DND-41 (cell line): ENCODE measurements around the gene ANAPC4.

Experiments
- ATAC-seq: fragments of 200-7000 bp; cut with Tn5 transposase; 3 replicates; pipeline ENCODE4 v1.9.1; 2021; ENCODE audit warnings: low read depth; ENCODE audit not compliant: insufficient read depth
- DNase-seq: peaks from one replicate; pipeline ENCODE4 v3.0.0-alpha.2; 2020
- H2AFZ ChIP-seq: 2 replicates; pipeline ENCODE4 v1.6.0; 2012; ENCODE audit warnings: low read depth, low read length
- H3K27ac ChIP-seq: 2 replicates; pipeline ENCODE4 v1.5.1; 2012; ENCODE audit warnings: low read length, inconsistent platforms
- H3K27me3 ChIP-seq: fragments of 200-600 bp; sonication (generic); 2 replicates; pipeline ENCODE4 v1.6.0; 2012; ENCODE audit warnings: low read length, mild to moderate bottlenecking, inconsistent platforms; ENCODE audit not compliant: insufficient read depth, poor library complexity
- H3K36me3 ChIP-seq: 2 replicates; pipeline ENCODE4 v1.5.1; 2012; ENCODE audit warnings: low read length, inconsistent platforms; ENCODE audit not compliant: insufficient read depth
- H3K4me1 ChIP-seq: 2 replicates; pipeline ENCODE4 v1.5.1; 2012; ENCODE audit warnings: mild to moderate bottlenecking, low read length; ENCODE audit not compliant: insufficient read depth
- H3K4me2 ChIP-seq: 2 replicates; pipeline ENCODE4 v1.6.0; 2012; ENCODE audit warnings: mild to moderate bottlenecking, moderate library complexity, low read length, inconsistent platforms; ENCODE audit not compliant: insufficient read depth
- H3K4me3 ChIP-seq, 2 experiments: fragments of 200-600 bp in 1 of 2; shearing (Covaris generic) in 1 of 2; 2 replicates each; pipeline ENCODE4 v1.5.1; 2012 to 2016; ENCODE audit warnings: inconsistent platforms in 2 of 2, low read length in 2 of 2, mild to moderate bottlenecking in 2 of 2, low read depth in 1 of 2, moderate library complexity in 1 of 2
- H3K79me2 ChIP-seq: 2 replicates; pipeline ENCODE4 v1.6.0; 2012; ENCODE audit warnings: low read length, inconsistent platforms; ENCODE audit not compliant: insufficient read depth
- H3K9ac ChIP-seq: 2 replicates; pipeline ENCODE4 v1.6.0; 2012; ENCODE audit warnings: low read depth, mild to moderate bottlenecking, inconsistent platforms, low read length, moderate library complexity
- H3K9me3 ChIP-seq: 2 replicates; pipeline ENCODE4 v1.5.1; 2012; ENCODE audit warnings: low read length, moderate library complexity, mild to moderate bottlenecking, inconsistent platforms; ENCODE audit not compliant: insufficient read depth, severe bottlenecking
- H4K20me1 ChIP-seq: 2 replicates; pipeline ENCODE4 v1.6.0; 2012; ENCODE audit warnings: low read length; ENCODE audit not compliant: insufficient read depth
- EZH2 ChIP-seq: IDR thresholded peaks from 3 replicates; pipeline ENCODE4 v1.6.1; 2012; ENCODE audit warnings: borderline replicate concordance, low read depth, mild to moderate bottlenecking, moderate library complexity, low read length, inconsistent platforms; ENCODE audit not compliant: severe bottlenecking
- TF ChIP-seq, protein P1 (sequence below): IDR thresholded peaks from 2 replicates; pipeline ENCODE4 v1.5.1; 2012; ENCODE audit warnings: borderline replicate concordance, low read length, moderate library complexity, mild to moderate bottlenecking; ENCODE audit not compliant: poor library complexity, severe bottlenecking; ENCODE audit errors: extremely low read depth

ANAPC4 gene

DNA sequence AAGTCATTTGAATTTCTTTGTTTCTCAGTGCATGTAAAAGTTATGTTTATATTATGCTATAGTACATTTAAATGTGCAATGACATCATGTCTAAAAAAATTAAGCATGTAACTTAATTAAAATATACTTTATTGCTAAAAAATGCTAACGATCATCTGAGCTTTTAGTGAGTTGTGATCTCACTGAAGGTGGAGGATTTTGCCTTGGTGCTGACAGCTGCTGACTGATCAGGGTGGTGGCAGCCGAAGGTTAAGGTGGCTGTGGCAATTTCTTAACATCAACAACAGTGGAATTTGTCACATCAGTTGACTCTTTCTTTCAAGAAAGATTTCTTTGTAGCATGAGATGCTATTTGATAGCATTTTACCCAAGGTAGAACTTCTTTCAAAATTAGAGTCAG is 6.6 kb downstream of the ANAPC4 start:
- Histone ChIP-seq H3K79me2 (peaks cover 26% of the 10 kb centered on the region), H3K27me3 (no peaks in the 10 kb centered on the region), H3K9ac (no peak overlapping the region), H3K4me2 (no peak overlapping the region), H3K4me1 (peaks cover 11% of the 10 kb centered on the region), H3K9me3 (no peaks in the 10 kb centered on the region), H3K27ac (no peak overlapping the region), H3K4me3 (no peak overlapping the region), H3K36me3 (peaks cover 82% of the 10 kb centered on the region), H2AFZ (no peak overlapping the region), H4K20me1 (no peaks in the 10 kb centered on the region; the same call in none of the 2 replicates)
- no peak for ATAC-seq
- no peak for DNase-seq
- TF ChIP-seq EZH2, result no peak
- TF ChIP-seq, protein P1, sequence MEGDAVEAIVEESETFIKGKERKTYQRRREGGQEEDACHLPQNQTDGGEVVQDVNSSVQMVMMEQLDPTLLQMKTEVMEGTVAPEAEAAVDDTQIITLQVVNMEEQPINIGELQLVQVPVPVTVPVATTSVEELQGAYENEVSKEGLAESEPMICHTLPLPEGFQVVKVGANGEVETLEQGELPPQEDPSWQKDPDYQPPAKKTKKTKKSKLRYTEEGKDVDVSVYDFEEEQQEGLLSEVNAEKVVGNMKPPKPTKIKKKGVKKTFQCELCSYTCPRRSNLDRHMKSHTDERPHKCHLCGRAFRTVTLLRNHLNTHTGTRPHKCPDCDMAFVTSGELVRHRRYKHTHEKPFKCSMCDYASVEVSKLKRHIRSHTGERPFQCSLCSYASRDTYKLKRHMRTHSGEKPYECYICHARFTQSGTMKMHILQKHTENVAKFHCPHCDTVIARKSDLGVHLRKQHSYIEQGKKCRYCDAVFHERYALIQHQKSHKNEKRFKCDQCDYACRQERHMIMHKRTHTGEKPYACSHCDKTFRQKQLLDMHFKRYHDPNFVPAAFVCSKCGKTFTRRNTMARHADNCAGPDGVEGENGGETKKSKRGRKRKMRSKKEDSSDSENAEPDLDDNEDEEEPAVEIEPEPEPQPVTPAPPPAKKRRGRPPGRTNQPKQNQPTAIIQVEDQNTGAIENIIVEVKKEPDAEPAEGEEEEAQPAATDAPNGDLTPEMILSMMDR, result no peak

DNA sequence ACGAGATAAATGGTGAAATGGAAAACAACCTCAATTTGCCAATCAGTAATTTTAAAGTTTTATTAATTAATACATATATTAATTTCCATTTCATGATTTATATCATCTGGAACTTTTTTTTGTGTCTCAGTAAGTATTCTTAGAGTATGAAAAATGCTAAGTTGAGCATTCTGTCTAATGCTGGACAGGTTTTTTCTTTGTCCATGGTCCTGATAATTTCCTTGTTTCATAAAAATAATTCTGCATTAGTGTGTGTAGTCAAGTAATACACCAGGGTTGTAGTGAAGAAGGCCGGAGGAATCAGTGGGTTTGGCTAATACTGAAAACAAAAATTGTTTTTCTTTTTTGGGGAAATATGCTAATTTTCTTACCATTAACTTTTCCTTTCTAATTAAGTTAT is 9.9 kb downstream of the ANAPC4 start:
- Histone ChIP-seq H3K4me1 (no peaks in the 10 kb centered on the region), H3K4me3 (no peak overlapping the region), H4K20me1 (no peaks in the 10 kb centered on the region; the same call in 1 of the 2 replicates), H3K9ac (no peak overlapping the region), H3K9me3 (no peaks in the 10 kb centered on the region), H3K27me3 (no peaks in the 10 kb centered on the region), H3K36me3 (peaks cover 77% of the 10 kb centered on the region), H3K27ac (no peak overlapping the region), H3K4me2 (no peak overlapping the region), H3K79me2 (peaks cover 6% of the 10 kb centered on the region; the same call in 1 of the 2 replicates), H2AFZ (no peak overlapping the region)
- no peak for DNase-seq
- TF ChIP-seq EZH2, result no peak
- no peak for ATAC-seq

DNA sequence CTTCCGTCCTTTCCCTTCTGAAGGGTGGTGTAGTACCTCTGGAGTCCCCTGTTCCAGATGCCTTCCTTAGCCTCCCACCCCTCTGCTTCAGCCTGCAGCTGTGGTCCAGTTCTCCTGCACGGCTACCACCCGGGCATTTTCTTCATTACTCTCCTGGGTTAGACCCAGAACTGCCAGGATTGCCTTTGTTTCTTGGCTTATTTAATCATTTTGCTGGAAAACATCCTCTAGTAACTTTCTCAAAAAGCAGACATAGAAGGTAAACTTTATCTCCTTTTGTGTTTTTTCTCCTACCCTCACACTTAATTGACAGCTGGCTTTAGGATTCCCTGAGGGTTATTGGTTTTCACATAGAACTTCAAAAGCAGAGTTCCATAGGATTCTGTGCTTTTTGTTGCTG is 20.2 kb downstream of the ANAPC4 start:
- H3K4me3 ChIP-seq, result no peak overlapping the region
- no peak for ATAC-seq
- TF ChIP-seq EZH2, result no peak
- H3K4me2 ChIP-seq, result no peak overlapping the region
- H3K9ac ChIP-seq, result no peak overlapping the region
- peaks cover 9% of the 10 kb centered on the region for H3K9me3 ChIP-seq
- H2AFZ ChIP-seq, result no peak overlapping the region
- no peaks in the 10 kb centered on the region for H3K4me1 ChIP-seq
- no peaks in the 10 kb centered on the region for H3K27me3 ChIP-seq
- DNase-seq, result no peak
- peaks cover 94% of the 10 kb centered on the region for H3K36me3 ChIP-seq
- no peaks in the 10 kb centered on the region for H3K79me2 ChIP-seq
- H4K20me1 ChIP-seq, result no peaks in the 10 kb centered on the region
- H3K27ac ChIP-seq, result no peak overlapping the region

DNA sequence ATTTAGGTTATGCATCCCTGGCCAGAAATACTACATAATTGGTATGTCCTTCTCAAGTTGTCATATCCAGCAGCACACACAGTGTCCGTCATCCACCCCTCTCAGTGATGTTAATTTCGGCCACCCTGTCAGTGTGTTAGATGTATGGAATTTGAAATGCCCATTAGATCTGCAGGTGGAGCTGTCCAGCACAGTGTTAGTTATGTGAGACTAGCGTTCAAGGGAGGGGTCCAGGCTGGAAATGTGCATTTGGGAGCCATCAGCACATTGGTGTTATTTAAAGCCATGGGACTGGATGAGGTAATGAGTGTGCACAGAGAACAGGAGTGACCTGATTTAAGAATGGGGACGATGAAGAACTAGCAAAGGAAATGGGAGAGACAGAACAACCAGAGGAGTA is 22.4 kb downstream of the ANAPC4 start:
- Histone ChIP-seq H3K36me3 (peaks cover 92% of the 10 kb centered on the region), H3K27ac (no peak overlapping the region), H3K4me2 (no peak overlapping the region), H3K4me3 (no peak overlapping the region), H3K9ac (no peak overlapping the region), H3K27me3 (no peaks in the 10 kb centered on the region), H4K20me1 (no peaks in the 10 kb centered on the region), H3K79me2 (no peaks in the 10 kb centered on the region), H3K4me1 (no peaks in the 10 kb centered on the region), H2AFZ (no peak overlapping the region), H3K9me3 (peaks cover 9% of the 10 kb centered on the region)
- ATAC-seq (no peak), DNase-seq (no peak)
- no peak for TF ChIP-seq EZH2
- TF ChIP-seq, protein P1, result no peak

DNA sequence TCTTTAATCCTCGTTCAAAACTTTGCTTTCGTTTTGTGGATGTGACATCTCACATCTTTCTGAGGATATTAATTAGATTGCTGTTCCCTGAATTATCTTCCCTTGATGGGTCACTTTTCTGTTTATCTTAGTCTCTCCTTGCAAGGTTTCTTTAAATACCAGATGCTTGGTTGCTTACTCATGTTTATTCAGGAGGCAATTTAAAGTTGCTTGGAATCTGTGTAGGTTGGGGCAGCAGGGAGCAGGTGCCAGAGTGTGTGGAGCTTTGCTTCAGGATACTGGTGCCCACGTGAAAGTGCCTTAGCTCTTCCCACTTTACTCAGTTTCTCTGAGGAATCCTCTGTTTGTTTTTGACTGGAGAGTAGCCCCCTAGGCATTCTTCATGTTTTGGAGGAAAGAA is 24.0 kb downstream of the ANAPC4 start:
- no peak for ATAC-seq
- no peaks in the 10 kb centered on the region for H3K4me1 ChIP-seq
- H3K4me2 ChIP-seq, result no peak overlapping the region
- no peak for TF ChIP-seq EZH2
- TF ChIP-seq, protein P1, result no peak
- no peaks in the 10 kb centered on the region for H3K79me2 ChIP-seq
- no peak overlapping the region for H2AFZ ChIP-seq
- H4K20me1 ChIP-seq, result no peaks in the 10 kb centered on the region
- no peak overlapping the region for H3K4me3 ChIP-seq
- DNase-seq, result no peak
- H3K27me3 ChIP-seq, result no peaks in the 10 kb centered on the region
- H3K9ac ChIP-seq, result no peak overlapping the region
- peaks cover 91% of the 10 kb centered on the region for H3K36me3 ChIP-seq
- H3K9me3 ChIP-seq, result peaks cover 6% of the 10 kb centered on the region
- H3K27ac ChIP-seq, result no peak overlapping the region
